Measurements from ENCODE around the gene UBASH3A. TPM values are rescaled to one million over a fixed set of nuclear protein-coding genes. Genes with fewer than 3 reads are reported as not detected.

The UBASH3A gene
- total RNA-seq, 2 experiments from 2014 or later = not detected

GRCh38 chr21:42390193-42390592 is 13.5 kb upstream of the UBASH3A start:
- Histone ChIP-seq H4K20me1 (ENCODE audit: insufficient read depth, low read length) (no peaks in the 10 kb centered on the region), H3K36me3 (ENCODE audit: insufficient read depth, low read length) (no peaks in the 10 kb centered on the region), H3K9me3 (ENCODE audit: low read length) (no peaks in the 10 kb centered on the region), H3K9me2 (ENCODE audit: insufficient read depth, low read length) (no peaks in the 10 kb centered on the region), H3K27ac (ENCODE audit: low read depth, low read length, poor library complexity, severe bottlenecking) (no peak overlapping the region), H2AFZ (ENCODE audit: low read length) (no peak overlapping the region), H3K4me3 (ENCODE audit: low read depth, low read length, poor library complexity, severe bottlenecking) (no peak overlapping the region), H3K79me2 (ENCODE audit: insufficient read depth, low read depth, low read length) (no peaks in the 10 kb centered on the region), H3K4me2 (ENCODE audit: low read length) (no peak overlapping the region), H3K4me1 (ENCODE audit: insufficient read depth, low read length, poor library complexity, severe bottlenecking) (peaks cover 8% of the 10 kb centered on the region)
- POLR2A ChIA-PET = no interaction called here
- intact Hi-C loops (cut with micrococcal nuclease; ENCODE audit: unreplicated experiment) = no loop called here
- DNase-seq (ENCODE audit: low spot score) = no peak
- CTCF ChIA-PET (ENCODE audit: unreplicated experiment) = no interaction called here
- TF ChIP-seq EZH2phosphoT487 (IDR thresholded peaks at IDR 0.05; ENCODE audit: borderline replicate concordance, low read depth, low read length) = no peak
- TF ChIP-seq, protein P1, sequence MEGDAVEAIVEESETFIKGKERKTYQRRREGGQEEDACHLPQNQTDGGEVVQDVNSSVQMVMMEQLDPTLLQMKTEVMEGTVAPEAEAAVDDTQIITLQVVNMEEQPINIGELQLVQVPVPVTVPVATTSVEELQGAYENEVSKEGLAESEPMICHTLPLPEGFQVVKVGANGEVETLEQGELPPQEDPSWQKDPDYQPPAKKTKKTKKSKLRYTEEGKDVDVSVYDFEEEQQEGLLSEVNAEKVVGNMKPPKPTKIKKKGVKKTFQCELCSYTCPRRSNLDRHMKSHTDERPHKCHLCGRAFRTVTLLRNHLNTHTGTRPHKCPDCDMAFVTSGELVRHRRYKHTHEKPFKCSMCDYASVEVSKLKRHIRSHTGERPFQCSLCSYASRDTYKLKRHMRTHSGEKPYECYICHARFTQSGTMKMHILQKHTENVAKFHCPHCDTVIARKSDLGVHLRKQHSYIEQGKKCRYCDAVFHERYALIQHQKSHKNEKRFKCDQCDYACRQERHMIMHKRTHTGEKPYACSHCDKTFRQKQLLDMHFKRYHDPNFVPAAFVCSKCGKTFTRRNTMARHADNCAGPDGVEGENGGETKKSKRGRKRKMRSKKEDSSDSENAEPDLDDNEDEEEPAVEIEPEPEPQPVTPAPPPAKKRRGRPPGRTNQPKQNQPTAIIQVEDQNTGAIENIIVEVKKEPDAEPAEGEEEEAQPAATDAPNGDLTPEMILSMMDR (conservative IDR thresholded peaks at IDR 0.05; ENCODE audit: low read length) = no peak
- no TSS peak for BruUV-seq (replicated peaks)

DNA sequence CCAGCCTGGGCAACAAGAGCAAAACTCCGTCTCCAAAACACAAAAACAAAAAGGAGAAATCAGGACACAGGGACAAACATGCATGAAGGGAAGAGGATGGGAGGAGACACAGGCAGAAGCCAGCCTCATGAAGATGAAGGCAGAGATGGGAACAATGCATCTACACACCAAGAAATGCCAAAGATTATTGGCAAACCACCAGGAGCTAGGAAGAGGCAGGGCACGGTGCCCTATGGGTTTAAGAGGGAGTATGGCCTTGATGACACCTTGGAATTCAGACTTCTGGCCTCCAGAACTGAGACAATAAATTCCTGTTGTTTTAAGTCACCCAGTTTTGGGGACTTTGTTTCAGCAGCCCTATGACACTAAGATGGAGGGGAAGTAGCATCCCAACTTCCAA is 13.0 kb upstream of the UBASH3A start:
- ChIA-PET CTCF (ENCODE audit: unreplicated experiment) (no interaction called here), POLR2A (no interaction called here)
- no peak overlapping the region for H3K4me2 ChIP-seq (ENCODE audit: low read length)
- H3K4me1 ChIP-seq (ENCODE audit: insufficient read depth, low read length, poor library complexity, severe bottlenecking) = peaks cover 8% of the 10 kb centered on the region
- H3K79me2 ChIP-seq (ENCODE audit: insufficient read depth, low read depth, low read length) = no peaks in the 10 kb centered on the region
- DNase-seq (ENCODE audit: low spot score) = no peak
- intact Hi-C loops (cut with micrococcal nuclease; ENCODE audit: unreplicated experiment) = no loop called here
- TF ChIP-seq, protein P1 (conservative IDR thresholded peaks at IDR 0.05; ENCODE audit: low read length) = no peak
- no peak for TF ChIP-seq EZH2phosphoT487 (IDR thresholded peaks at IDR 0.05; ENCODE audit: borderline replicate concordance, low read depth, low read length)
- no TSS peak for BruUV-seq (replicated peaks)
- no peak overlapping the region for H3K27ac ChIP-seq (ENCODE audit: low read depth, low read length, poor library complexity, severe bottlenecking)
- H3K4me3 ChIP-seq (ENCODE audit: low read depth, low read length, poor library complexity, severe bottlenecking) = no peak overlapping the region
- H4K20me1 ChIP-seq (ENCODE audit: insufficient read depth, low read length) = no peaks in the 10 kb centered on the region
- H2AFZ ChIP-seq (ENCODE audit: low read length) = no peak overlapping the region
- H3K9me3 ChIP-seq (ENCODE audit: low read length) = no peaks in the 10 kb centered on the region
- H3K9me2 ChIP-seq (ENCODE audit: insufficient read depth, low read length) = no peaks in the 10 kb centered on the region
- no peaks in the 10 kb centered on the region for H3K36me3 ChIP-seq (ENCODE audit: insufficient read depth, low read length)

DNA sequence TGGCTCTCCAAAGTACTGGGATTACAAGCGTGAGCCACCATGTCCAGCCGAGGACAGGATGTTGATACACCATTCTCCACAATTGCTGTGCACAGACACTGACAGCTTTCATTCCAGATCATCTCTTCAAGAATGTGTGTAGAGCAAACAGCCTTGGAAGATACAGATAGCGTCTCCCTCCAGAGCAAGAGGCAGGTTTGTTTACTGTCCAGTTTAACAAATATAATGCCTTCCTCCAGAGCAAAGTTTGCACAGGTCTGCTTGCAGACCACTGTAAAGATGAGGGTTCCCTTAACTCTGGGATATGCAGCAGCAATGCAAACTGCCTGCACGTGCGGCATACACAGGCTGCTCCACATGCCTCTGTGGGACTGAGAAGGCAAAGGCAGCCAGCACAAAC is 12.4 kb upstream of the UBASH3A start:
- DNase-seq (ENCODE audit: low spot score) = no peak
- POLR2A ChIA-PET = no interaction called here
- BruUV-seq (replicated peaks) = no TSS peak
- CTCF ChIA-PET (ENCODE audit: unreplicated experiment) = no interaction called here
- Histone ChIP-seq H3K4me1 (ENCODE audit: insufficient read depth, low read length, poor library complexity, severe bottlenecking) (peaks cover 8% of the 10 kb centered on the region), H2AFZ (ENCODE audit: low read length) (no peak overlapping the region), H3K36me3 (ENCODE audit: insufficient read depth, low read length) (no peaks in the 10 kb centered on the region), H3K79me2 (ENCODE audit: insufficient read depth, low read depth, low read length) (no peaks in the 10 kb centered on the region), H3K9me2 (ENCODE audit: insufficient read depth, low read length) (no peaks in the 10 kb centered on the region), H3K9me3 (ENCODE audit: low read length) (no peaks in the 10 kb centered on the region), H3K4me2 (ENCODE audit: low read length) (no peak overlapping the region), H3K4me3 (ENCODE audit: low read depth, low read length, poor library complexity, severe bottlenecking) (no peak overlapping the region), H4K20me1 (ENCODE audit: insufficient read depth, low read length) (no peaks in the 10 kb centered on the region), H3K27ac (ENCODE audit: low read depth, low read length, poor library complexity, severe bottlenecking) (no peak overlapping the region)
- no peak for TF ChIP-seq EZH2phosphoT487 (IDR thresholded peaks at IDR 0.05; ENCODE audit: borderline replicate concordance, low read depth, low read length)
- TF ChIP-seq, protein P1 (conservative IDR thresholded peaks at IDR 0.05; ENCODE audit: low read length) = no peak
- intact Hi-C loops (cut with micrococcal nuclease; ENCODE audit: unreplicated experiment) = no loop called here
